Peyer's patch (tissue), 4 donors: ENCODE results near the gene LMO1. TPM values are rescaled to one million over a fixed set of nuclear protein-coding genes. Genes with fewer than 3 reads are reported as not detected.

Source experiments
- DNase-seq, 3 donors: peaks; one replicate each; pipeline ENCODE4 v3.0.0-alpha.2; 2017 to 2019
- H3K27ac ChIP-seq, 4 donors: fragments of 200-600 bp; sonication (generic); one replicate each; pipeline ENCODE4 v1.5.1; 2016 to 2019
- H3K27me3 ChIP-seq, 2 donors: fragments of 200-600 bp; sonication (generic); one replicate each; pipeline ENCODE4 v1.5.1; 2019
- H3K36me3 ChIP-seq, 3 donors: fragments of 200-600 bp; sonication (generic); one replicate each; pipeline ENCODE4 v1.5.1; 2016 to 2019
- H3K4me1 ChIP-seq, 4 donors: fragments of 200-600 bp; sonication (generic); one replicate each; pipeline ENCODE4 v1.5.1; 2016 to 2019
- H3K4me3 ChIP-seq, 4 donors: fragments of 200-600 bp; sonication (generic); 1 replicate in 3 of 4; 2 replicates in 1 of 4; pipeline ENCODE4 v1.5.1; 2016 to 2019; ENCODE audit warnings: mild to moderate bottlenecking in 1 of 4
- H3K9me3 ChIP-seq, 4 donors: fragments of 200-600 bp; sonication (generic); one replicate each; pipeline ENCODE4 v1.5.1; 2016 to 2019; ENCODE audit warnings: mild to moderate bottlenecking in 1 of 4
- POLR2A ChIP-seq, 2 donors: fragments of 450-650 bp; IDR thresholded peaks; one replicate each; pipeline ENCODE4 v1.5.1; 2017; ENCODE audit warnings: antibody characterized with exemption in 2 of 2, mild to moderate bottlenecking in 2 of 2, moderate library complexity in 2 of 2
- total RNA-seq, 4 donors: library from RNA; depleted of rRNA; stranded (reverse); fragments of >200 nt; gene quantifications; one replicate each; pipeline ENCODE4 v1.1.0, GENCODE V29; 2016
- TF ChIP-seq, protein P1 (sequence below), 6 experiments: fragments of 450-650 bp in 4 of 6; fragments of 200-600 bp in 2 of 6; sonication (generic) in 1 of 6; IDR thresholded peaks; one replicate each; pipeline ENCODE4 v1.5.1; 2017 to 2019; ENCODE audit warnings: antibody characterized with exemption in 6 of 6, mild to moderate bottlenecking in 3 of 6, moderate library complexity in 1 of 6

The LMO1 gene
- total RNA-seq, 4 donors from 2014 or later: not detected

DNA sequence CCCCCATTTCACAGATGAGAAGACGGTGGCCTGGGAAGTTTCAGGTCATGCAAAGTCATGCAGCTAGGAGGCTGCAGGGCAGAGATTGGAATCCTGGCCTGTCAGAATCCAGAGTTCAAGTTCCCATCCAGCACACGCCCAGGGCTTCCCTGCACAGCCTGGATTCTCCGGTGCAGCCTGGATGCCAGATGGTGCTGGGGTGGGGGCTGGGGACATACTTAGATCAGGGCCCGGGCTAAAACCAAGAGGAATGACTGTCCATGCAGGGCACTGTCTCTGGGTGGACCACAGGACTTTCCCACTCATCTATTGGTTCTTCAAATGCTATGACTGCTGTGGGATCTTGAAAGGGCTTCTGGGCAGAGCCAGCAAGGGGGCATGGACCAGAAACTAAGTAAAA lies 24.6 kb downstream of the LMO1 start:
- no peak for DNase-seq
- no peak for TF ChIP-seq POLR2A (IDR thresholded peaks at IDR 0.05)
- TF ChIP-seq, protein P1, sequence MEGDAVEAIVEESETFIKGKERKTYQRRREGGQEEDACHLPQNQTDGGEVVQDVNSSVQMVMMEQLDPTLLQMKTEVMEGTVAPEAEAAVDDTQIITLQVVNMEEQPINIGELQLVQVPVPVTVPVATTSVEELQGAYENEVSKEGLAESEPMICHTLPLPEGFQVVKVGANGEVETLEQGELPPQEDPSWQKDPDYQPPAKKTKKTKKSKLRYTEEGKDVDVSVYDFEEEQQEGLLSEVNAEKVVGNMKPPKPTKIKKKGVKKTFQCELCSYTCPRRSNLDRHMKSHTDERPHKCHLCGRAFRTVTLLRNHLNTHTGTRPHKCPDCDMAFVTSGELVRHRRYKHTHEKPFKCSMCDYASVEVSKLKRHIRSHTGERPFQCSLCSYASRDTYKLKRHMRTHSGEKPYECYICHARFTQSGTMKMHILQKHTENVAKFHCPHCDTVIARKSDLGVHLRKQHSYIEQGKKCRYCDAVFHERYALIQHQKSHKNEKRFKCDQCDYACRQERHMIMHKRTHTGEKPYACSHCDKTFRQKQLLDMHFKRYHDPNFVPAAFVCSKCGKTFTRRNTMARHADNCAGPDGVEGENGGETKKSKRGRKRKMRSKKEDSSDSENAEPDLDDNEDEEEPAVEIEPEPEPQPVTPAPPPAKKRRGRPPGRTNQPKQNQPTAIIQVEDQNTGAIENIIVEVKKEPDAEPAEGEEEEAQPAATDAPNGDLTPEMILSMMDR (IDR thresholded peaks at IDR 0.05): no peak
- no peaks in the 10 kb centered on the region for H3K36me3 ChIP-seq
- H3K27me3 ChIP-seq: no peaks in the 10 kb centered on the region
- no peak overlapping the region for H3K4me3 ChIP-seq
- H3K9me3 ChIP-seq: no peaks in the 10 kb centered on the region
- H3K27ac ChIP-seq: no peak overlapping the region
- H3K4me1 ChIP-seq: no peaks in the 10 kb centered on the region

GRCh38 chr11:8237453-8237852 lies 26.2 kb downstream of the LMO1 start:
- TF ChIP-seq POLR2A (IDR thresholded peaks at IDR 0.05): no peak
- TF ChIP-seq, protein P1 (IDR thresholded peaks at IDR 0.05): no peak

GRCh38 chr11:8235925-8236324 lies 27.8 kb downstream of the LMO1 start:
- Histone ChIP-seq H3K27me3 (no peaks in the 10 kb centered on the region), H3K9me3 (no peaks in the 10 kb centered on the region), H3K4me3 (no peak overlapping the region), H3K36me3 (no peaks in the 10 kb centered on the region), H3K4me1 (no peaks in the 10 kb centered on the region), H3K27ac (no peak overlapping the region)
- TF ChIP-seq, protein P1 (IDR thresholded peaks at IDR 0.05): no peak
- TF ChIP-seq POLR2A (IDR thresholded peaks at IDR 0.05): no peak
- DNase-seq: no peak

More at GRCh38 chr11:8237453-8237852, 26.2 kb downstream of the LMO1 start:
- no peaks in the 10 kb centered on the region for H3K4me1 ChIP-seq
- no peaks in the 10 kb centered on the region for H3K9me3 ChIP-seq
- no peak overlapping the region for H3K27ac ChIP-seq
- no peaks in the 10 kb centered on the region for H3K36me3 ChIP-seq
- no peak overlapping the region for H3K4me3 ChIP-seq
- no peak for DNase-seq
- no peaks in the 10 kb centered on the region for H3K27me3 ChIP-seq

DNA sequence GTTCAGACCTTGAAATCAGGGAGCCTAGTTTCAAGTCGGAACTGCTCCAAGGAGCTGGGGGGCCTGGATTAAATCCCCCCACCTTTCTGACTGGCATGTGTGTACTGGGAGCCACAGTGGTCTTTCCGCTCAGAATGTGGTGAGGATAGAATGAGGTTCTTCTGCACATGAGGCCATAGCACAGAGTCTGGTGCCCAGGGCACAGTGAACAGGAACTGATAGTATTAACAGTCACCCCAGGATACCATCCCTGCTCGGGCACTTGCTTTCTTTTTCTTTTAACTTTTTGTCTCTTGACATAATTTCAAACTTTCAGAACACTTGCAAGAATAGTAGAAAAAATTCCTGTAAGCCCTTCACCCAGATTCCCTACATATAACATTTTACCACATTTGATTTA lies 28.8 kb downstream of the LMO1 start:
- DNase-seq: no peak
- Histone ChIP-seq H3K9me3 (no peaks in the 10 kb centered on the region), H3K4me1 (no peaks in the 10 kb centered on the region), H3K27me3 (no peaks in the 10 kb centered on the region), H3K4me3 (no peak overlapping the region), H3K36me3 (no peaks in the 10 kb centered on the region), H3K27ac (no peak overlapping the region)
- no peak for TF ChIP-seq POLR2A (IDR thresholded peaks at IDR 0.05)
- TF ChIP-seq, protein P1 (IDR thresholded peaks at IDR 0.05): no peak

DNA sequence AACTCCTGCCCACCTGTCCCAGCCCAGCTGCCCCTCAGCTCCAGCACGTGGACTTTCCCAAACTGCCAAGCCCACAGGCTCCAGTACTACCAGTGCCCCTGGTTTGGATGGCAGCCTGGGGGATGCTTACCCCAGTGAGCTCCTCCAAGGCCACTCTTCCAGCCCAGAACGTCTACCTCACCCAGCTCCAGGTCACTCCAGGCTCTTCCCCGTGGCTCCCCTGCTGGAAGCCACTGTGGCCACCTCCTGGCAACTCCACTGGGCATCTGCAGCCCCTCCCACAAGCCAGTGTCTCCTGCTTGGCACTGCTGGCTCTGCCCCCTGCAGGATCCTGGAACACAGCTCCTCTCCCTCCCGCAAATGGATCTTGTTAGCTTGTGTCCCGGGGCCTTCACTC lies 29.3 kb downstream of the LMO1 start:
- no peak overlapping the region for H3K4me3 ChIP-seq
- no peaks in the 10 kb centered on the region for H3K4me1 ChIP-seq
- TF ChIP-seq POLR2A (IDR thresholded peaks at IDR 0.05): no peak
- TF ChIP-seq, protein P1 (IDR thresholded peaks at IDR 0.05): no peak
- DNase-seq: peak in 1 of 3 donors; percentile 38
- no peak overlapping the region for H3K27ac ChIP-seq
- no peaks in the 10 kb centered on the region for H3K9me3 ChIP-seq
- H3K27me3 ChIP-seq: no peaks in the 10 kb centered on the region
- H3K36me3 ChIP-seq: no peaks in the 10 kb centered on the region
